H9 (cell line): Measurements from ENCODE around the gene ASTL. TPM values are rescaled to one million over a fixed set of nuclear protein-coding genes. Genes with fewer than 3 reads are reported as not detected.

Experiments
- DNase-seq: peaks from one replicate; pipeline ENCODE4 v3.0.0-alpha.2; 2017
- H2AFZ ChIP-seq: one replicate; pipeline ENCODE4 v1.6.1; 2013; ENCODE audit warnings: mild to moderate bottlenecking, low read length, control low read depth, moderate library complexity
- H2AK5ac ChIP-seq: 2 replicates; pipeline ENCODE4 v1.6.1; 2013; ENCODE audit warnings: low read length, control low read depth, mixed read lengths; ENCODE audit not compliant: insufficient read length
- H2BK120ac ChIP-seq: one replicate; pipeline ENCODE4 v1.6.1; 2013; ENCODE audit warnings: low read depth, mild to moderate bottlenecking, low read length, control low read depth, inconsistent platforms; ENCODE audit not compliant: poor library complexity, severe bottlenecking
- H2BK12ac ChIP-seq: 2 replicates; pipeline ENCODE4 v1.6.1; 2013; ENCODE audit warnings: low read length, control low read depth, mixed read lengths, low read depth; ENCODE audit not compliant: insufficient read length
- H2BK15ac ChIP-seq: 2 replicates; pipeline ENCODE4 v1.6.1; 2013; ENCODE audit warnings: low read depth, low read length, control low read depth
- H2BK20ac ChIP-seq: one replicate; pipeline ENCODE4 v1.6.1; 2013; ENCODE audit warnings: low read depth, mild to moderate bottlenecking, low read length, control low read depth, inconsistent platforms; ENCODE audit not compliant: poor library complexity, severe bottlenecking
- H2BK5ac ChIP-seq: 2 replicates; pipeline ENCODE4 v1.6.1; 2013; ENCODE audit warnings: low read length, control low read depth, mixed read lengths; ENCODE audit not compliant: insufficient read length
- H3K14ac ChIP-seq: 2 replicates; pipeline ENCODE4 v1.6.1; 2013; ENCODE audit warnings: low read length, control low read depth; ENCODE audit not compliant: insufficient read depth
- H3K18ac ChIP-seq: 2 replicates; pipeline ENCODE4 v1.6.1; 2013; ENCODE audit warnings: low read depth, mild to moderate bottlenecking, mixed read lengths, low read length, control low read depth; ENCODE audit not compliant: insufficient read length
- H3K23ac ChIP-seq: 2 replicates; pipeline ENCODE4 v1.6.1; 2013; ENCODE audit warnings: low read length, control low read depth, mixed read lengths, low read depth; ENCODE audit not compliant: insufficient read length
- H3K23me2 ChIP-seq: 2 replicates; pipeline ENCODE4 v1.6.1; 2013; ENCODE audit warnings: low read depth, mild to moderate bottlenecking, mixed read lengths, low read length, control low read depth; ENCODE audit not compliant: insufficient read length, poor library complexity, severe bottlenecking
- H3K27ac ChIP-seq: 2 replicates; pipeline ENCODE4 v1.5.1; 2013; ENCODE audit warnings: low read length, control low read depth, mixed read lengths, low read depth; ENCODE audit not compliant: insufficient read length
- H3K27me3 ChIP-seq: 2 replicates; pipeline ENCODE4 v1.6.1; 2013; ENCODE audit warnings: low read length, control low read depth, inconsistent platforms; ENCODE audit not compliant: insufficient read depth
- H3K4ac ChIP-seq: 2 replicates; pipeline ENCODE4 v1.6.1; 2013; ENCODE audit warnings: low read depth, mild to moderate bottlenecking, control low read depth, inconsistent platforms, low read length, moderate library complexity
- H3K4me1 ChIP-seq: 2 replicates; pipeline ENCODE4 v1.6.1; 2013; ENCODE audit warnings: low read length, control low read depth, inconsistent platforms; ENCODE audit not compliant: insufficient read depth
- H3K4me2 ChIP-seq: 2 replicates; pipeline ENCODE4 v1.6.1; 2013; ENCODE audit warnings: low read length, control low read depth, mixed read lengths; ENCODE audit not compliant: insufficient read length, insufficient read depth
- H3K56ac ChIP-seq: 2 replicates; pipeline ENCODE4 v1.6.1; 2013; ENCODE audit warnings: low read depth, mild to moderate bottlenecking, mixed read lengths, low read length, control low read depth; ENCODE audit not compliant: insufficient read length
- H3K79me1 ChIP-seq: 2 replicates; pipeline ENCODE4 v1.6.1; 2013; ENCODE audit warnings: low read depth, mild to moderate bottlenecking, moderate library complexity, low read length, control low read depth, inconsistent platforms; ENCODE audit not compliant: insufficient read depth, poor library complexity, severe bottlenecking
- H3K79me2 ChIP-seq: 2 replicates; pipeline ENCODE4 v1.6.1; 2013; ENCODE audit warnings: low read length, control low read depth, inconsistent platforms; ENCODE audit not compliant: insufficient read depth
- H3K9ac ChIP-seq: 2 replicates; pipeline ENCODE4 v1.6.1; 2013; ENCODE audit warnings: low read length, control low read depth, mixed read lengths; ENCODE audit not compliant: insufficient read length; ENCODE audit errors: extremely low read depth
- H3K9me3 ChIP-seq: one replicate; pipeline ENCODE4 v1.6.1; 2013; ENCODE audit warnings: low read depth, low read length, inconsistent platforms; ENCODE audit not compliant: control insufficient read depth
- H3T11ph ChIP-seq: one replicate; pipeline ENCODE4 v1.6.1; 2013; ENCODE audit warnings: mild to moderate bottlenecking, low read length, control low read depth, inconsistent platforms
- H4K20me1 ChIP-seq: one replicate; pipeline ENCODE4 v1.6.1; 2013; ENCODE audit not compliant: control insufficient read depth, insufficient read length, insufficient read depth
- H4K5ac ChIP-seq: 2 replicates; pipeline ENCODE4 v1.6.1; 2013; ENCODE audit warnings: low read depth, mild to moderate bottlenecking, mixed read lengths, low read length, control low read depth; ENCODE audit not compliant: insufficient read length
- H4K8ac ChIP-seq: replicated peaks from 2 replicates; pipeline ENCODE4 v1.6.1; 2013; ENCODE audit warnings: low read length, control low read depth, mixed read lengths, low read depth; ENCODE audit not compliant: insufficient read length
- H4K91ac ChIP-seq: 2 replicates; pipeline ENCODE4 v1.6.1; 2013; ENCODE audit warnings: low read depth, mild to moderate bottlenecking, moderate library complexity, mixed read lengths, low read length, control low read depth; ENCODE audit not compliant: insufficient read length
- H3K27ac Mint-ChIP-seq, 3 experiments: 2 replicates in 2 of 3; 3 replicates in 1 of 3; pipeline ENCODE4 v1.8.0; 2020 to 2021; ENCODE audit warnings: mixed read lengths in 3 of 3, mild to moderate bottlenecking in 1 of 3, moderate library complexity in 1 of 3
- H3K27me3 Mint-ChIP-seq: 2 replicates; pipeline ENCODE4 v1.8.0; 2021; ENCODE audit warnings: low read depth, mild to moderate bottlenecking, moderate library complexity, mixed read lengths
- H3K36me3 Mint-ChIP-seq, 3 experiments: 2 replicates in 2 of 3; 3 replicates in 1 of 3; pipeline ENCODE4 v1.8.0; 2020 to 2021; ENCODE audit warnings: low read depth in 3 of 3, mixed read lengths in 3 of 3; ENCODE audit not compliant: insufficient read depth in 1 of 3
- H3K4me1 Mint-ChIP-seq, 2 experiments: 2 replicates each; pipeline ENCODE4 v1.8.0; 2020; ENCODE audit warnings: mixed read lengths in 2 of 2
- H3K4me3 Mint-ChIP-seq, 2 experiments: 2 replicates in 1 of 2; 3 replicates in 1 of 2; pipeline ENCODE4 v1.8.0; 2020 to 2021; ENCODE audit warnings: mild to moderate bottlenecking in 2 of 2, mixed read lengths in 2 of 2, moderate library complexity in 1 of 2
- H3K9me3 Mint-ChIP-seq, 2 experiments: 2 replicates in 1 of 2; 3 replicates in 1 of 2; pipeline ENCODE4 v1.8.0; 2020; ENCODE audit warnings: mild to moderate bottlenecking in 2 of 2, mixed read lengths in 2 of 2, moderate library complexity in 1 of 2
- CTCF ChIP-seq: fragments of 200-600 bp; sonication (generic); conservative IDR thresholded peaks from 3 replicates; pipeline ENCODE4 v1.8.0; 2021; ENCODE audit warnings: antibody characterized with exemption, mild to moderate bottlenecking
- WGBS: extraction: QIAGEN DNeasy Blood & Tissue Kit; methylation state at CpG from one replicate; pipeline ENCODE4 v1.1.7; 2013; ENCODE audit warnings: missing lambda C conversion rate, low lambda C conversion rate, mixed read lengths; ENCODE audit not compliant: insufficient read length; ENCODE audit errors: extremely low coverage; 5-methylcytosine and 5-hydroxymethylcytosine counted together
- total RNA-seq: library from RNA; stranded (reverse); gene quantifications from 2 replicates; pipeline ENCODE4 v1.2.1, GENCODE V29; 2021

ASTL gene
- total RNA-seq, 1 experiment from 2014 or later: 0.81 TPM

- Histone ChIP-seq H2BK5ac (no peak overlapping the region), H4K8ac (no peak overlapping the region), H4K20me1 (no peaks in the 10 kb centered on the region), H2AFZ (no peak overlapping the region), H3K79me2 (no peaks in the 10 kb centered on the region), H2BK20ac (no peak overlapping the region), H3K79me1 (no peaks in the 10 kb centered on the region), H3T11ph (no peak overlapping the region), H3K4me2 (no peak overlapping the region), H2BK120ac (no peak overlapping the region), H2BK12ac (no peak overlapping the region), H3K27me3 (no peaks in the 10 kb centered on the region; the same call in 1 of the 2 replicates), H4K5ac (no peak overlapping the region), H3K56ac (no peak overlapping the region), H3K14ac (no peak overlapping the region), H3K23ac (no peak overlapping the region), H3K4me1 (no peaks in the 10 kb centered on the region; the same call in 1 of the 2 replicates), H3K18ac (peak overlapping the region; percentile 18), H3K27ac (no peak overlapping the region), H2BK15ac (no peak overlapping the region), H2AK5ac (no peak overlapping the region), H3K23me2 (peaks cover 6% of the 10 kb centered on the region), H3K9ac (no peak overlapping the region), H3K4ac (no peak overlapping the region), H4K91ac (no peak overlapping the region), H3K9me3 (no peaks in the 10 kb centered on the region)
- Mint-ChIP-seq H3K27me3 (peaks cover 40% of the 10 kb centered on the region), H3K4me1 (peaks cover 29 to 54% of the 10 kb centered on the region in 2 experiments), H3K36me3 (peaks cover 0 to 15% (median 2%) of the 10 kb centered on the region in 3 experiments; a peak in 3 of 7 replicates), H3K9me3 (0 out of 5 replicates have a peak, but pooled peaks cover 0 to 3% of the 10 kb centered on the region in 2 experiments), H3K4me3 (no peak overlapping the region), H3K27ac (peak overlapping the region in 1 of 3 experiments; percentile 61; a peak in 1 of 7 replicates)
- DNase-seq: peak; percentile 32
- no CpG with 5 or more reads among the region's 9 CpGs for WGBS
- TF ChIP-seq CTCF: no peak
Measured at GRCh38 chr2:96147593-96148201, 9.4 kb upstream of the ASTL start.
